Fibroblast of villous mesenchyme (primary cell): ENCODE measurements around the gene ZDHHC11. TPM values are rescaled to one million over a fixed set of nuclear protein-coding genes. Genes with fewer than 3 reads are reported as not detected.
A peak's percentile ranks its signal among the peaks of the same experiment; 100 is the strongest.

ENCODE experiments used
- DNase-seq: peaks from one replicate; pipeline ENCODE4 v3.0.0-alpha.2; 2010; ENCODE audit warnings: low read depth
- H3K4me3 ChIP-seq: 2 replicates; pipeline ENCODE4 v1.5.1; 2011; ENCODE audit warnings: low read depth, mild to moderate bottlenecking, low read length
- CTCF ChIP-seq: IDR thresholded peaks from 2 replicates; pipeline ENCODE4 v1.5.1; 2012; ENCODE audit warnings: low read depth, mild to moderate bottlenecking, low read length; ENCODE audit not compliant: insufficient read depth
- total RNA-seq: library from RNA; depleted of rRNA; stranded (reverse); fragments of >200 nt; gene quantifications from 2 replicates; pipeline ENCODE4 v1.2.3, GENCODE V29; 2012

ZDHHC11 gene
- 0.64 and 0.86 TPM in 2 replicates for total RNA-seq

- no peak for DNase-seq
- no peak for TF ChIP-seq CTCF
- no peak within 1 kb of the TSS for H3K4me3 ChIP-seq
Observed at GRCh38 chr5:850511-851006, at the start of gene ZDHHC11. TSS of gene ZDHHC11 (minus strand) at chr5:850986. CDS start at chr5:850602, 384 bp downstream.

GRCh38 chr5:893711-894110 lies 42.9 kb upstream of the ZDHHC11 start:
- TF ChIP-seq CTCF = no peak
- peak overlapping the region; percentile 90 for H3K4me3 ChIP-seq
- no peak for DNase-seq

- H3K4me3 ChIP-seq = peak overlapping the region; percentile 90
- no peak for DNase-seq
- no peak for TF ChIP-seq CTCF
Observed at GRCh38 chr5:893137-893506, 42.3 kb upstream of the ZDHHC11 start.

GRCh38 chr5:892394-893136 lies 41.8 kb upstream of the ZDHHC11 start, which contains the start of the genes BRD9 and TRIP13:
TSS of gene BRD9 (minus strand) at chr5:892801. CDS start at chr5:892657, 144 bp downstream.
TSS of gene TRIP13 (plus strand) at chr5:892884. CDS start at chr5:892999, 115 bp downstream.
- DNase-seq = peak; percentile 74
- TF ChIP-seq CTCF = no peak

GRCh38 chr5:891837-892393 lies 41.1 kb upstream of the ZDHHC11 start:
- H3K4me3 ChIP-seq = peak overlapping the region; percentile 90
- peak; percentile 31 for DNase-seq
- TF ChIP-seq CTCF = no peak

More at GRCh38 chr5:892394-893136, 41.8 kb upstream of the ZDHHC11 start, which contains the start of the genes BRD9 and TRIP13:
- H3K4me3 ChIP-seq = peak within 1 kb of the TSS; percentile 90

GRCh38 chr5:891117-891836 lies 40.5 kb upstream of the ZDHHC11 start:
- no peak for TF ChIP-seq CTCF
- DNase-seq = peak; percentile 56
- peak overlapping the region; percentile 90 for H3K4me3 ChIP-seq
